Neural crest cell (in vitro differentiated cells): Measurements from ENCODE around the gene SLC13A3. TPM values are rescaled to one million over a fixed set of nuclear protein-coding genes. Genes with fewer than 3 reads are reported as not detected.

Experiments
- DNase-seq: peaks from one replicate; pipeline ENCODE4 v3.0.0; 2021; ENCODE audit warnings: low read depth, mixed read lengths, low spot score
- H3K27ac Mint-ChIP-seq: one replicate; pipeline ENCODE4 v1.8.0; 2021; ENCODE audit warnings: mild to moderate bottlenecking, mixed read lengths; ENCODE audit not compliant: unreplicated experiment
- H3K27me3 Mint-ChIP-seq: 2 replicates; pipeline ENCODE4 v1.8.0; 2021; ENCODE audit warnings: low read depth, mild to moderate bottlenecking, mixed read lengths
- H3K36me3 Mint-ChIP-seq: 2 replicates; pipeline ENCODE4 v1.8.0; 2021; ENCODE audit warnings: low read depth, mild to moderate bottlenecking, mixed read lengths
- H3K4me1 Mint-ChIP-seq: 2 replicates; pipeline ENCODE4 v1.8.0; 2021; ENCODE audit warnings: mixed read lengths
- H3K4me3 Mint-ChIP-seq: one replicate; pipeline ENCODE4 v1.8.0; 2021; ENCODE audit warnings: mild to moderate bottlenecking, mixed read lengths
- H3K9me3 Mint-ChIP-seq: 2 replicates; pipeline ENCODE4 v1.8.0; 2021; ENCODE audit warnings: mixed read lengths
- total RNA-seq: library from RNA; stranded (reverse); gene quantifications from 2 replicates; pipeline ENCODE4 v1.2.1, GENCODE V29; 2021
- TF ChIP-seq, protein P1 (sequence below): fragments of 200-600 bp; sonication (generic); conservative IDR thresholded peaks from 2 replicates; pipeline ENCODE4 v1.5.0; 2021; ENCODE audit warnings: antibody characterized with exemption, mild to moderate bottlenecking

Gene SLC13A3
- total RNA-seq, 1 donor from 2014 or later, result 6.7 TPM

DNA sequence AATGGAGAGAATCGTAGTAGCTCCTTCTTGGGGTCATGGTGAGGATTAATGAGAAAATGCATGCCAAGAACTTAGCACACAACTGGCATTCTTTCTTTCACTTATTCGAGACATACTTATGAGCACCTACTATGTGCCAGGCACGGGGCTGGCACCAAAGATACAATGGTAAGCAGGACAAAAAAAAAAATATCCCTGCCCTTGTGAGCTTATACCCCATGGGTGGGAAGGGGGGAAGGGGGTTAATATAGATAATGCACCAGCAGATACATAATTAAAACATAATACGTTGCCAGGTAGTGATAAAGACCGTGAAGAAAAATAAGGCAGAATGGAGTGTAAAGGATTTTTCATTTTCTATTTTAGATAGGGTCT, 8.3 kb downstream of the SLC13A3 start:
- no peaks in the 10 kb centered on the region for H3K36me3 Mint-ChIP-seq

GRCh38 chr20:46642265-46642968, 8.8 kb downstream of the SLC13A3 start:
- Mint-ChIP-seq H3K9me3 (no peaks in the 10 kb centered on the region), H3K27ac (no peak overlapping the region), H3K27me3 (no peaks in the 10 kb centered on the region), H3K4me1 (peaks cover 27% of the 10 kb centered on the region), H3K4me3 (no peak overlapping the region), H3K36me3 (no peaks in the 10 kb centered on the region)
- no peak for DNase-seq
- TF ChIP-seq, protein P1, sequence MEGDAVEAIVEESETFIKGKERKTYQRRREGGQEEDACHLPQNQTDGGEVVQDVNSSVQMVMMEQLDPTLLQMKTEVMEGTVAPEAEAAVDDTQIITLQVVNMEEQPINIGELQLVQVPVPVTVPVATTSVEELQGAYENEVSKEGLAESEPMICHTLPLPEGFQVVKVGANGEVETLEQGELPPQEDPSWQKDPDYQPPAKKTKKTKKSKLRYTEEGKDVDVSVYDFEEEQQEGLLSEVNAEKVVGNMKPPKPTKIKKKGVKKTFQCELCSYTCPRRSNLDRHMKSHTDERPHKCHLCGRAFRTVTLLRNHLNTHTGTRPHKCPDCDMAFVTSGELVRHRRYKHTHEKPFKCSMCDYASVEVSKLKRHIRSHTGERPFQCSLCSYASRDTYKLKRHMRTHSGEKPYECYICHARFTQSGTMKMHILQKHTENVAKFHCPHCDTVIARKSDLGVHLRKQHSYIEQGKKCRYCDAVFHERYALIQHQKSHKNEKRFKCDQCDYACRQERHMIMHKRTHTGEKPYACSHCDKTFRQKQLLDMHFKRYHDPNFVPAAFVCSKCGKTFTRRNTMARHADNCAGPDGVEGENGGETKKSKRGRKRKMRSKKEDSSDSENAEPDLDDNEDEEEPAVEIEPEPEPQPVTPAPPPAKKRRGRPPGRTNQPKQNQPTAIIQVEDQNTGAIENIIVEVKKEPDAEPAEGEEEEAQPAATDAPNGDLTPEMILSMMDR, result no peak

More for the DNA sequence above, 8.3 kb downstream of the SLC13A3 start:
- H3K27me3 Mint-ChIP-seq, result no peaks in the 10 kb centered on the region
- H3K4me1 Mint-ChIP-seq, result peaks cover 27% of the 10 kb centered on the region
- DNase-seq, result no peak
- TF ChIP-seq, protein P1, result no peak
- no peak overlapping the region for H3K4me3 Mint-ChIP-seq
- no peak overlapping the region for H3K27ac Mint-ChIP-seq
- H3K9me3 Mint-ChIP-seq, result no peaks in the 10 kb centered on the region

DNA sequence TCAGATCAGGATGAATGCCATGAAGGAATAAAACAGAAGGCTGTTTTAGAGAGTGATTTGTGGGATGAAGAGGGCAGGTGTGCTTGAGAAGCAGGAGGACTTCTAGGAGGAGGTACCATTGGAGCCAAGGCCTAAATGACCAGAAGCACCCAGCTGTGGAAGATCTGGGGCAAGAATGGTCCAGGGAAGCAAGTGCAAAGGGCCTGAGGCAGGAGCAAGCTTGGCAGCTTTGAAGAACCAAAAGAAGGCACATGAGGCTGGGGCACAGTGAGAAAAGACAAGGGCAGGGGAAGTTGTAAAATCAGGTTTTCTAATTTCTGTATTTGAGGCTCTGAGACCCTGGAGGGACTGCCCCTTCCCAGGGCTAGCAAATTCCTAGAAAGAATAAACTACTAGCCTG, 9.8 kb downstream of the SLC13A3 start:
- Mint-ChIP-seq H3K36me3 (no peaks in the 10 kb centered on the region), H3K4me1 (peaks cover 27% of the 10 kb centered on the region), H3K27ac (peak overlapping the region; percentile 65), H3K27me3 (no peaks in the 10 kb centered on the region), H3K9me3 (no peaks in the 10 kb centered on the region), H3K4me3 (no peak overlapping the region)
- TF ChIP-seq, protein P1, result no peak
- no peak for DNase-seq

- Mint-ChIP-seq H3K27me3 (no peaks in the 10 kb centered on the region), H3K4me1 (peaks cover 33% of the 10 kb centered on the region), H3K27ac (no peak overlapping the region), H3K36me3 (no peaks in the 10 kb centered on the region), H3K9me3 (no peaks in the 10 kb centered on the region), H3K4me3 (no peak overlapping the region)
- TF ChIP-seq, protein P1, result no peak
- no peak for DNase-seq
These were observed 10.5 kb downstream of the SLC13A3 start for GRCh38 chr20:46640536-46641311.

- TF ChIP-seq, protein P1, result no peak
These were observed 11.2 kb downstream of the SLC13A3 start for GRCh38 chr20:46640044-46640443.

More at GRCh38 chr20:46640044-46640443, 11.2 kb downstream of the SLC13A3 start:
- Mint-ChIP-seq H3K4me1 (peaks cover 37% of the 10 kb centered on the region), H3K27me3 (no peaks in the 10 kb centered on the region), H3K9me3 (no peaks in the 10 kb centered on the region), H3K4me3 (no peak overlapping the region), H3K27ac (no peak overlapping the region), H3K36me3 (no peaks in the 10 kb centered on the region)
- DNase-seq, result no peak
